Prostate gland (tissue), 2 donors: ENCODE data around the gene CCDC30. TPM values are rescaled to one million over a fixed set of nuclear protein-coding genes. Genes with fewer than 3 reads are reported as not detected.
A peak's percentile ranks its signal among the peaks of the same experiment; 100 is the strongest.

ENCODE experiments used
- DNase-seq: peaks from one replicate; pipeline ENCODE4 v3.0.0-alpha.2; 2019; ENCODE audit warnings: low spot score
- H3K27ac ChIP-seq, 2 donors: fragments of 200-600 bp; sonication (generic); 2 replicates each; pipeline ENCODE4 v1.5.1; 2017 to 2019
- H3K27me3 ChIP-seq: fragments of 200-600 bp; sonication (generic); replicated peaks from 2 replicates; pipeline ENCODE4 v1.5.1; 2019; ENCODE audit not compliant: insufficient read depth
- H3K36me3 ChIP-seq, 2 donors: fragments of 200-600 bp; sonication (generic); 1 replicate in 1 of 2; 2 replicates in 1 of 2; pipeline versions ENCODE4 v1.5.1 to v1.8.1; 2017 to 2019
- H3K4me1 ChIP-seq: fragments of 200-600 bp; sonication (generic); replicated peaks from 2 replicates; pipeline ENCODE4 v1.5.1; 2019
- H3K4me3 ChIP-seq, 2 donors: fragments of 200-600 bp; sonication (generic); 2 replicates each; pipeline ENCODE4 v1.5.1; 2017 to 2019
- H3K9me3 ChIP-seq: fragments of 200-600 bp; sonication (generic); 2 replicates; pipeline ENCODE4 v1.5.1; 2017
- CTCF ChIP-seq, 4 experiments: fragments of 200-600 bp in 2 of 4; fragments of 450-650 bp in 2 of 4; sonication (generic) in 2 of 4; IDR thresholded peaks; 1 replicate in 3 of 4; 2 replicates in 1 of 4; pipeline ENCODE4 v1.5.1; 2016 to 2019; ENCODE audit warnings: antibody characterized with exemption in 4 of 4, mild to moderate bottlenecking in 2 of 4, moderate library complexity in 2 of 4
- POLR2A ChIP-seq: fragments of 450-650 bp; IDR thresholded peaks from one replicate; pipeline ENCODE4 v1.6.1; 2016; ENCODE audit warnings: antibody characterized with exemption, mild to moderate bottlenecking
- POLR2AphosphoS5 ChIP-seq: sonication (generic); formaldehyde crosslinking; IDR thresholded peaks from one replicate; pipeline ENCODE4 v1.6.1; 2017; ENCODE audit warnings: antibody characterized with exemption
- WGBS: methylation state at CpG from one replicate; pipeline ENCODE4 v1.1.5; 2018; 5-methylcytosine and 5-hydroxymethylcytosine counted together
- intact Hi-C: fragments of 100-400 bp; cut with DNase I; formaldehyde crosslinking; loops from one replicate; pipeline ENCODE4 v1.14.2; 2022
- total RNA-seq, 2 donors: library from RNA; depleted of rRNA; stranded (reverse); fragments of >200 nt; gene quantifications; one replicate each; pipeline ENCODE4 v1.1.0, GENCODE V29; 2016

Gene CCDC30
- total RNA-seq, 2 donors from 2014 or later, result 1.8 to 6.2 TPM

DNA sequence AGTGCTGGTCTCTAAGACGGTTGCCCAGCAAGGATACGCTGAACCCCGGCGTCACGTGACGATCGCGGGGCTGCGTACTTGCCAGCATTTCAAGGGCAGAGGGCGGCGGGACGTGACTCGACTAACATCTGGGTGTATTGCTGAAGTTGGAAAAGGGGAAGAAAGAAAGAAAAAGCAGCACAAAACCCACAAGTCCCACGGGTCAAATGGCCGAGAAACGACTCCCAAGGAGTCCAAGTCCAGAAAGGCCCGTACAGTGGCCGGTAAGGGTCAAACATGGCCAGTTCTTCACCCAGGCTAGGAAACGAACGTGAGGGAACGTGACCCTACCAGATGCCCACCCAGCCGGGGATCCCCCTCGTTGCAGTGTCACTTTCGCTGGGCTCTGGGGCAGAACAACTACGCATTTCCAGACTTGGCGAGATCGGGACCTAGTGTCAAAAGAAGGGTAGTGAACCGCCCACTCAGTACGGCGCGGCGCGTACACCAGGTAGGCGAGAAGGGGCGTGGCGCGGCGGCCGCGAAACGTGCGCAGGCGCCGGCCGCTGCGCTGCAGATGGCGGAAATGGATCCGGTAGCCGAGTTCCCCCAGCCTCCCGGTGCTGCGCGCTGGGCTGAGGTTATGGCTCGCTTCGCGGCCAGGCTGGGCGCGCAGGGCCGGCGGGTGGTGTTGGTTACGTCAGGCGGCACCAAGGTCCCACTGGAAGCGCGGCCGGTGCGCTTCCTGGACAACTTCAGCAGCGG lies 6.9 kb upstream of the CCDC30 start, which contains the start of the genes PPCS and ZMYND12:
Gene PPCS (plus strand): TSS at position 534 of the 744 bp plus-strand sequence. CDS start 23 bp downstream, at position 557.
Gene ZMYND12 (minus strand): TSS at position 13 of the 744 bp plus-strand sequence. CDS start 25 bp downstream, outside the sequence.
- Histone ChIP-seq H3K27ac (peak within 1 kb of the TSS; percentile 87 to 92), H3K36me3 (peaks cover 0 to 5% of the 10 kb centered on the region in 2 donors), H3K4me1 (peaks cover 5% of the 10 kb centered on the region), H3K27me3 (no peaks in the 10 kb centered on the region), H3K9me3 (no peaks in the 10 kb centered on the region), H3K4me3 (peak within 1 kb of the TSS; percentile 88 to 97)
- peak; percentile 83 for DNase-seq
- WGBS, result under 1% methylated on average over 66 of the region's 66 CpGs
- intact Hi-C loops, result loop anchor here (5.0 to 10.0 kb wide), 3 partner anchors 119 to 281 kb away; partner anchors contain the start of gene FOXJ3
- peak in 2 of 4 experiments; percentile 38 to 46 for TF ChIP-seq CTCF (IDR thresholded peaks at IDR 0.05)
- TF ChIP-seq POLR2A, result peak; percentile 60
- peak; percentile 67 for TF ChIP-seq POLR2AphosphoS5

GRCh38 chr1:42456754-42457089 lies 6.4 kb upstream of the CCDC30 start:
- WGBS, result under 1% methylated on average over 23 of the region's 23 CpGs
- Histone ChIP-seq H3K27ac (peak overlapping the region; percentile 87 to 92), H3K9me3 (no peaks in the 10 kb centered on the region), H3K4me3 (peak overlapping the region; percentile 88 to 97), H3K4me1 (peaks cover 5% of the 10 kb centered on the region), H3K36me3 (peaks cover 0 to 5% of the 10 kb centered on the region in 2 donors), H3K27me3 (no peaks in the 10 kb centered on the region)
- intact Hi-C loops, result loop anchor here (5.0 to 10.0 kb wide), 3 partner anchors 119 to 282 kb away; partner anchors contain the start of gene FOXJ3
- TF ChIP-seq POLR2AphosphoS5 (no peak), CTCF (IDR thresholded peaks at IDR 0.05) (no peak), POLR2A (no peak)
- peak; percentile 42 for DNase-seq

DNA sequence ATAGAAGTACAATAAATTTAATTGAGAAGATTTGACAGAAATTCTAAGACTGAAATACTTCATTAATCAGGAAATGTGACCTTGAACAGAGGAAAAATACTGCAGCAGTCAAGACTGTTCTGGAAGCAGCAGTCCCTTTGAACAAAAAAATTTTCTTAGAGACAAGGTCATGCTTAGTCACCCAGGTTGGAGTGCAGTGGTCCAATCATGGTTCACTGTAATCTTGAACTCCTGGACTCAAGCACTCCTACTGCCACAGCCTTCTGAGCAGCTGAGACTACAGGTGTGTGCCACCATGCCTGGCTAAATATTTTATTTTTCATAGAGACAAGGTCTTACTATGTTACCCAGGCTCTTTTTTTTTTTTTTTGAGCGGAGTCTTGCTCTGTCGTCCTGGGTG lies 1.9 kb upstream of the CCDC30 start:
- Histone ChIP-seq H3K9me3 (no peaks in the 10 kb centered on the region), H3K4me1 (peaks cover 5% of the 10 kb centered on the region), H3K27ac (no peak overlapping the region), H3K36me3 (peaks cover 0 to 5% of the 10 kb centered on the region in 2 donors), H3K4me3 (no peak overlapping the region), H3K27me3 (no peaks in the 10 kb centered on the region)
- no peak for TF ChIP-seq POLR2A
- DNase-seq, result no peak
- intact Hi-C loops, result loop anchor here (10.0 kb wide), 1 partner anchor 304 kb away; the partner anchor contains the start of genes C1orf50 and P3H1
- 80% methylated on average over 2 of the region's 2 CpGs for WGBS

DNA sequence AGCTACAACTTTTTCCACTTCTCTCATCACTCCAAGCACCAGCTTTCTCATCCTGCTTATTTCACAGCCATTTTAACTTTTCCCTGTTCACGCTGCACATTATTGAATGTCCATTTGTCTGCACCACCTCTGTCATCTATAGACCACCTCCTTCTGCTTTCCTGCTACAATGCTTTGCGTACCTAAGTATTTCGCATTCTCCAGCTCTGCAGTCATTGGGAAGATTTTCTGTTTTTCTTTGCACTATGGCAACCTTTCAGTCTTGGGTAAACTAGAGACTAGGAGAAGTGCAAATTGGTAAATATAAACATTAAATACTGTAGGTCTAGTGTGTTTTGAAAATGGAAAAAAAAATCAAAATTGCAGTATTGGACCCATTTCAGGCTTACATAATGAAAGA lies 835 bp downstream of the CCDC30 start:
- Histone ChIP-seq H3K9me3 (no peaks in the 10 kb centered on the region), H3K4me3 (peak overlapping the region; percentile 40 to 59), H3K4me1 (no peaks in the 10 kb centered on the region), H3K27ac (no peak overlapping the region), H3K36me3 (peaks cover 0 to 5% of the 10 kb centered on the region in 2 donors), H3K27me3 (no peaks in the 10 kb centered on the region)
- TF ChIP-seq POLR2AphosphoS5, result no peak
- no peak for TF ChIP-seq CTCF (IDR thresholded peaks at IDR 0.05)
- TF ChIP-seq POLR2A, result no peak
- WGBS, result 48% methylated on average over 3 of the region's 3 CpGs
- no peak for DNase-seq
- intact Hi-C loops, result loop anchor here (10.0 kb wide), 1 partner anchor 301 kb away; the partner anchor contains the start of genes C1orf50 and P3H1

- Histone ChIP-seq H3K4me3 (no peak overlapping the region), H3K27me3 (no peaks in the 10 kb centered on the region), H3K27ac (no peak overlapping the region), H3K4me1 (no peaks in the 10 kb centered on the region), H3K9me3 (no peaks in the 10 kb centered on the region), H3K36me3 (no peaks in the 10 kb centered on the region)
- 87% methylated on average over 2 of the region's 2 CpGs for WGBS
- TF ChIP-seq POLR2AphosphoS5, result no peak
- intact Hi-C loops, result loop anchor here (10.0 kb wide), 1 partner anchor 299 kb away; the partner anchor contains the start of genes C1orf50 and P3H1
- no peak for DNase-seq
These were observed 2.9 kb downstream of the CCDC30 start for GRCh38 chr1:42466030-42466429.
